ENCODE results near the gene ITGAX. TPM values are rescaled to one million over a fixed set of nuclear protein-coding genes. Genes with fewer than 3 reads are reported as not detected.
A peak's percentile ranks its signal among the peaks of the same experiment; 100 is the strongest.

ITGAX gene
- total and polyA plus RNA-seq, 2 of the 8 experiments (the other 6 are each of a cell fraction or from before 2014, with no cell fraction given), result 0.30 TPM; not detected in 1

- Histone ChIP-seq H2BK12ac (ENCODE audit: low read depth, low read length) (peak overlapping the region; percentile 75; the same call in 1 of the 2 replicates), H4K20me1 (replicated peaks in 1 of 2; ENCODE audit: control insufficient read depth in 1 of 2, insufficient read depth in 2 of 2, low read length in 2 of 2) (peaks cover 0 to 10% of the 10 kb centered on the region in 2 experiments), H4K91ac (replicated peaks; ENCODE audit: insufficient read length, low read length) (peak overlapping the region; percentile 54), H3K4ac (replicated peaks; ENCODE audit: insufficient read length, low read depth, low read length) (no peak overlapping the region), H4K8ac (ENCODE audit: extremely low read depth, insufficient read depth, low read length) (no peak overlapping the region), H2BK20ac (ENCODE audit: low read length) (0 out of 2 replicates have a peak overlapping the region, but pooled peaks have one; percentile 21), H3K36me3 (ENCODE audit: control insufficient read depth in 2 of 4, insufficient read depth in 4 of 4, low read length in 3 of 4) (no peaks in the 10 kb centered on the region), H3K23me2 (ENCODE audit: low read depth, low read length) (peaks cover 10% of the 10 kb centered on the region), H3K79me1 (ENCODE audit: low read depth, low read length) (no peaks in the 10 kb centered on the region; the same call in 1 of the 2 replicates), H4K5ac (ENCODE audit: insufficient read length, low read depth, low read length) (no peak overlapping the region), H3K18ac (ENCODE audit: extremely low read depth, low read length) (peak overlapping the region; percentile 60; the same call in 1 of the 2 replicates), H2BK15ac (ENCODE audit: low read length) (peak overlapping the region; percentile 40), H3K4me1 (replicated peaks in 1 of 4; ENCODE audit: control insufficient read depth in 3 of 4, insufficient read depth in 4 of 4, low read length in 3 of 4) (peaks cover 0 to 25% (median 9%) of the 10 kb centered on the region in 4 experiments; a peak in 5 of 7 replicates), H3K14ac (ENCODE audit: insufficient read length) (no peak overlapping the region), H2BK120ac (replicated peaks; ENCODE audit: low read depth, low read length) (no peak overlapping the region), H2BK5ac (ENCODE audit: low read depth, low read length) (no peak overlapping the region), H3K23ac (ENCODE audit: insufficient read length) (no peak overlapping the region), H3K9ac (replicated peaks in 1 of 4; ENCODE audit: extremely low read depth in 1 of 4, low read depth in 3 of 4, low read length in 3 of 4) (no peak overlapping the region), H2AK5ac (ENCODE audit: low read depth, low read length) (peak overlapping the region; percentile 65), H3K56ac (replicated peaks; ENCODE audit: insufficient read length, low read depth, low read length) (peak overlapping the region; percentile 57), H3K9me3 (ENCODE audit: insufficient read depth in 2 of 2, low read depth in 1 of 2, low read length in 1 of 2) (no peaks in the 10 kb centered on the region), H2AFZ (ENCODE audit: low read length) (no peak overlapping the region), H3K27me3 (replicated peaks in 1 of 4; ENCODE audit: control insufficient read depth in 3 of 4, extremely low read depth in 1 of 4, insufficient read depth in 3 of 4, low read length in 3 of 4) (peaks cover 4 to 33% (median 27%) of the 10 kb centered on the region in 4 experiments), H3K79me2 (ENCODE audit: control insufficient read depth in 1 of 2, insufficient read depth in 2 of 2, low read length in 2 of 2) (no peaks in the 10 kb centered on the region), H3K4me2 (ENCODE audit: insufficient read depth in 1 of 2, low read depth in 2 of 2, low read length in 2 of 2) (no peak overlapping the region), H3K4me3 (ENCODE audit: extremely low read depth in 1 of 4, insufficient read depth in 2 of 4, low read depth in 3 of 4, low read length in 4 of 4) (no peak overlapping the region), H3K27ac (ENCODE audit: low read depth, low read length) (no peak overlapping the region)
- FAIRE-seq, result peak; percentile 32
- no peak for DNase-seq (ENCODE audit: low read depth in 1 of 2, low spot score in 2 of 2)
- WGBS, 2 experiments (ENCODE audit: extremely low coverage in 1 of 2, insufficient coverage in 1 of 2, insufficient read length in 1 of 2, insufficient replicate concordance in 2 of 2, low coverage in 1 of 2, low lambda C conversion rate in 2 of 2, missing lambda C conversion rate in 1 of 2), result 70% methylated on average over 12 of the region's 12 CpGs; no CpG with 5 or more reads in 1 of the 2 experiments
- TF ChIP-seq CBX8 (IDR thresholded peaks at IDR 0.05; ENCODE audit: borderline replicate concordance, low read depth, low read length), result no peak
- TF ChIP-seq RXRA (IDR thresholded peaks at IDR 0.05; ENCODE audit: insufficient read depth, low read depth, low read length), result no peak
- TF ChIP-seq RBBP5 (IDR thresholded peaks at IDR 0.05; ENCODE audit: borderline replicate concordance, low read depth, low read length), result 0 out of 2 replicates have a peak, but pooled peaks have one; percentile 1
- ChIA-PET CTCF (ENCODE audit: partially characterized antibody) (interaction anchor here (1.1 to 1.4 kb wide), 2 partner anchors 115 to 174 kb away, joined by 3 read pairs; no protein-coding TSS in a partner anchor), POLR2A (ENCODE audit: partially characterized antibody) (interaction anchor here (1.4 kb wide), 1 partner anchor 114 kb away, joined by 4 read pairs; no protein-coding TSS in a partner anchor)
Measured at GRCh38 chr16:31328322-31329052, 26.5 kb upstream of the ITGAX start.

Data from H1 (cell line).